ENCODE results near the gene JAG1. TPM values are rescaled to one million over a fixed set of nuclear protein-coding genes. Genes with fewer than 3 reads are reported as not detected.
"Not testable (repeated sequence)": the region's sequence is repeated elsewhere in the genome, so short reads cannot be mapped to it uniquely, and the experiment has no call there.

JAG1 gene
- total RNA-seq, 1 donor from 2014 or later, result 42.1 TPM

- intact Hi-C loops (cut with DNase I), result no loop called here
- no peak for DNase-seq (ENCODE audit: low spot score)
These were observed 70.4 kb downstream of the JAG1 start for GRCh38 chr20:10603378-10603777.

GRCh38 chr20:10602221-10602871 is 71.5 kb downstream of the JAG1 start:
- DNase-seq (ENCODE audit: low spot score), result no peak
- intact Hi-C loops (cut with DNase I), result no loop called here

- DNase-seq (ENCODE audit: low spot score), result no peak
These were observed 76.2 kb downstream of the JAG1 start for GRCh38 chr20:10597637-10598036.

GRCh38 chr20:10596710-10597121 is 77.1 kb downstream of the JAG1 start:
- intact Hi-C loops (cut with DNase I), result no loop called here
- DNase-seq (ENCODE audit: low spot score), result no peak

More at GRCh38 chr20:10597637-10598036, 76.2 kb downstream of the JAG1 start:
- intact Hi-C loops (cut with DNase I), result no loop called here

- intact Hi-C loops (cut with DNase I), result no loop called here
- DNase-seq (ENCODE audit: low spot score), result no peak
These were observed 77.8 kb downstream of the JAG1 start for GRCh38 chr20:10595985-10596384.

GRCh38 chr20:10595266-10595665 is 78.5 kb downstream of the JAG1 start:
- no peak for DNase-seq (ENCODE audit: low spot score)
- intact Hi-C loops (cut with DNase I), result no loop called here

- intact Hi-C loops (cut with DNase I), result loop anchor here (5.0 kb wide), 1 partner anchor 37 kb away; no protein-coding TSS in a partner anchor
These were observed 79.4 kb downstream of the JAG1 start for GRCh38 chr20:10594296-10594868.

GRCh38 chr20:10591946-10592521 is 81.8 kb downstream of the JAG1 start:
- no peak for DNase-seq (ENCODE audit: low spot score)
- intact Hi-C loops (cut with DNase I), result loop anchor here (5.0 kb wide), 1 partner anchor 35 kb away; no protein-coding TSS in a partner anchor

More at GRCh38 chr20:10594296-10594868, 79.4 kb downstream of the JAG1 start:
- DNase-seq (ENCODE audit: low spot score), result no peak

GRCh38 chr20:10590950-10591671 is 82.7 kb downstream of the JAG1 start:
- no peak for DNase-seq (ENCODE audit: low spot score)
- intact Hi-C loops (cut with DNase I), result loop anchor here (5.0 kb wide), 1 partner anchor 34 kb away; no protein-coding TSS in a partner anchor

GRCh38 chr20:10590446-10590845 is 83.4 kb downstream of the JAG1 start:
- intact Hi-C loops (cut with DNase I), result loop anchor here (5.0 kb wide), 1 partner anchor 33 kb away; no protein-coding TSS in a partner anchor
- DNase-seq (ENCODE audit: low spot score), result not testable (repeated sequence)

Small RNAs within 50 kb of the gene (microRNA-seq; reads per million reads assigned to microRNA genes)
- not detected for gene MIR6870

Other genes with a start within 250 kb of the JAG1 start
- 15.9 TPM for gene MKKS, start 239.8 kb downstream of the JAG1 start, total RNA-seq
- 2.3 TPM for gene SLX4IP, start 238.7 kb downstream of the JAG1 start, total RNA-seq